HG03159 (cell line): ENCODE results near the gene CEP72.
"Not testable (repeated sequence)": the region's sequence is repeated elsewhere in the genome, so short reads cannot be mapped to it uniquely, and the experiment has no call there.

ENCODE experiments used
- ATAC-seq: cut with Tn5 transposase; IDR thresholded peaks from one replicate; pipeline ENCODE4 v1.9.1; 2021; ENCODE audit warnings: mild to moderate bottlenecking, moderate library complexity; ENCODE audit not compliant: unreplicated experiment

CEP72 gene

GRCh38 chr5:580436-580835 is 31.7 kb upstream of the CEP72 start:
- ATAC-seq = no peak

- no peak for ATAC-seq
Measured at GRCh38 chr5:581266-581665, 30.9 kb upstream of the CEP72 start.

- no peak for ATAC-seq
Measured at GRCh38 chr5:581941-582340, 30.2 kb upstream of the CEP72 start.

DNA sequence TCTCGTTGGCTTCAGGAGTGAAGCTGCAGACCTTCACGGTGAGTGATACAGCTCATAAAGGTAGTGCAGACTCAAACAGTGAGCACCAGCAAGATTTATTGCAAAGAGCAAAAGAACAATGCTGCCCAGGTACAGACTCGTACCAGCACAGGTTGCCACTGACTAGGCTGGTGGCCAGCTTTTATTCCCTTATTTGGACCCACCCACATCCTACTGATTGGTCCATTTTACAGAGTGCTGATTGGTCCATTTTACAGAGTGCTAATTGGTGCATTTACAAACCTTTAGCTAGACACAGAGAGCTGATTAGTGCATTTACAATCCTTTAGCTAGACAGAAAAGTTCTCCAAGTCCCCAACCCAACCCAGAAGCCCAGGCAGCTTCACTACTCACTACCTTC is 29.7 kb upstream of the CEP72 start:
- not testable (repeated sequence) for ATAC-seq

DNA sequence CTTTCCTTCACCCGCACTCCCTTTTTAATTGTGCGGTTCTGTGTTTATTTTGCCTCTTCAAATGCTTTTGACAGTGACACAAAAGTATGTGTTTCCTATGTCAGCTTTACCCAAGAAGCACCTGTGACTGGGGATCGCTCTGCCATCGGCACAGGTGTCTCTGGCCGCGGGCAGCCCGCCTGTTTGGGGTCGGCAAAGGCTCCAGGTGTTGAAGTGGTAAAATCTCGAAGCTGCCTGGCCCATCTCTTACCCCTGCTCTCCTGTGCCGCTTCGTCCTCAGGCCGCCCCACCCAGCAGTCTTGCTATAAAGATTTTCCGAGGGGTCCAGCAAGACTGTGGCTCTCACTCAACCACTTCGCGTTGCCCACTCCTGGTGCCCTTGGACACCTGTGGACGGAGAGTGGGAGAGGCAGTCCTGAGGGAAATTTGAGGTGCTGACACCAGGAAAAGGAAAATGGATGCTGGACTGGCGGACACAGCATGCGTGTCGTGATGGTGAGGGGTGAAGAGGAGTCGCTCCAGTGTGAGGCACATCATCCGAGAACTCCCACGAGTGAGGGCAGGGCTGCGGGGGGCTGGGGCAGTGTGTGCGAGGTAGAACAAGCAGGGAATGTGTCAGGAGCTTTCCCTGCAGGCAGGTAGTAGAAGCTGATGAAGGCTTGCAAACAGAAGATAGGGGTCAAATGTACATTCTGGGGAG is 29.1 kb upstream of the CEP72 start:
- ATAC-seq = no peak

GRCh38 chr5:583645-584044 is 28.5 kb upstream of the CEP72 start:
- ATAC-seq = no peak

DNA sequence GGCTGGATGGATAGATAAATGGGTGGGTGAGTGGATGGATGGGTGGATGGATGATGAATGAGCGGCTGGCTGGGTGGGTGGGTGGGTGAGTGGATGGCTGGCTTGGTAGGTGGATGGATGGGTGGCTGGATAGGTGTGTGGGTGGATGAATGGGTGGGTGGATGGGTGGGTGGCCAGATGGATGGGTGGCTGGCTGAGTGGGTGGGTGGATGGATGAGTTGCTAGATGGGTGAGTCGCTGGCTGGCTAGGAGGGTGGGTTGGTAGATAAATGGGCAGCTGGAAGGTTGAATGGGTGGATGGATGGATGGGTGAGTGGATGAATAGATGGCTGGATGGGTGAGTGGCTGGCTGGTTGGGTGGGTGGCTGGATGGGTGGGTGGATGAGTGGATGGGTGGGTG is 27.9 kb upstream of the CEP72 start:
- ATAC-seq = no peak

GRCh38 chr5:584846-585245 is 27.3 kb upstream of the CEP72 start:
- ATAC-seq = no peak

GRCh38 chr5:585556-585955 is 26.6 kb upstream of the CEP72 start:
- no peak for ATAC-seq

DNA sequence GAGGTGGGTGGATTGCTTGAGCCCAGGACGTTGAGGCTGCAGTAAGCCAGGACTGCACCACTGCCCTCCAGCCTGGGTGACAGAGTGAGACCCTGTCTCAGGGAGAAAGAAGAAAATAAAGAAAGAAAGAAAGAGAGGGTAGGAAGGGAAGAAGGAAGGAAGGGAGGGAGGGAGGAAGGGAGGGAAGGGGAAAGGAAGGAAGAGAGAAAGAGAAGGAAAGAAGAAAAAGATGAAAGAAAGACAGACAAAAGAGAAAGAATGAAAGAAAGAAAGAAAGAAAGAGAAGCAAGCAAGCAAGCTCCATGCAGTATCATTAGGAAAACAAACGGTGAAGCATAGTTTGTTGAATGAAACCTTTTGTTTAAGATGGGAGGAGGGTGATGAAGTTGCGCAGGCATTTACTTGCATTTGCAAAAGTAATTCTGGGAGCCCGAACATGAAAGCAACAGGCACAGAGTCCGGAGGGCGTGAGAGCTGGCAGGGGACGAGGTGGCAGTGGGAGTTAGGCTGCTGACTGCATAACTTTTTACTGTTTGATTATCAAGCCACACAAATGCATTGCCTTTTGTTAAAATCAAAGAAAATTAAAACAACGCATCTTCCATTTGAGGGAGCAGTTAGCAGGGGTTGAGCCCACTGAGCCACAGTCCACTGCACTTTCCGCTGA is 26.0 kb upstream of the CEP72 start:
- ATAC-seq = no peak

DNA sequence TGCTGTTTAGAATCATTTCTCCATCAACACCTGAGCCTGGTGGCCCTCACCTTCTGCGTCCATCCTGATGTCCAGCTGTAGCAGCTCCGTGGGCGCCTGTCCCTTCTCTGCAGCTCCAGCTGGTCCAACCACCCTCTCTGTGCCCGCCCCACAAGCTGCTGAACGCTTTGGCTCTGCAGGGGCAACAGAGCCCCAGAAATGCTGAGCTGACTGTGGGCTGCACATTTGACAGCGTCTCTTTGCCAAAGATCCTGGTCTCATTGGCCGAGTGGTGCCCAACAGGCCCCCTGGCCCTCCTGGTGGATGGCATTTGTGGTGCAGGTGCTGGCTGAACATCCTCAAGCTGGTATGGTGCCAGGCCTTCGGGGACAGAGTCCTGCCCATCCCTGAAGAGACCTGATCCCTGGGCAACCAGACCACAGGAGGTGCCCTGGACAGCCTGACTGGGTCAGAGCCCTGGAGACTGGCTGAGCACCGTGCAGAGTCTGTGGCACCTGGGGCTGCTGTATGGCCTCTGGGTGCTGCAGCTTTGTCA is 25.3 kb upstream of the CEP72 start:
- ATAC-seq = no peak

DNA sequence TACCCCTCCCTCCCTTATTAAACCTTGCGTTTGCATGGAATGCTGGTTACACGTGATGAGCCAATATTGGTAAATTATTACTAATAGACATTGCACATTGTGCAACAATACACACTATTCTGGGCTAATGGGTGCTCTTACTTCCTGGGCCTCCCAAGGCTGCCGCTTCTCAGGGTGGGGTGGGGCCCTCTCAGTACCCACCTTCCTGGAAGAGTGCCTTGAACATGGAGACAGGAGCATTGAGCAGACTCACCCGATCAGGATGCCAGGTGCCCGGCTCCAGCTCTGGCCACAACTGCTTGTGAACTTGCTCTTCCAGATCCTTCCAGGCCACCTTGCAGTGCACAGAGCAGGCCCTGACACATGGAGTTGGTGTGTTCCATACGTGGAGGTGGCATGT is 24.7 kb upstream of the CEP72 start:
- ATAC-seq = no peak

- no peak for ATAC-seq
Measured at GRCh38 chr5:588406-588995, 23.6 kb upstream of the CEP72 start.

GRCh38 chr5:589173-589572 is 23.0 kb upstream of the CEP72 start:
- no peak for ATAC-seq

DNA sequence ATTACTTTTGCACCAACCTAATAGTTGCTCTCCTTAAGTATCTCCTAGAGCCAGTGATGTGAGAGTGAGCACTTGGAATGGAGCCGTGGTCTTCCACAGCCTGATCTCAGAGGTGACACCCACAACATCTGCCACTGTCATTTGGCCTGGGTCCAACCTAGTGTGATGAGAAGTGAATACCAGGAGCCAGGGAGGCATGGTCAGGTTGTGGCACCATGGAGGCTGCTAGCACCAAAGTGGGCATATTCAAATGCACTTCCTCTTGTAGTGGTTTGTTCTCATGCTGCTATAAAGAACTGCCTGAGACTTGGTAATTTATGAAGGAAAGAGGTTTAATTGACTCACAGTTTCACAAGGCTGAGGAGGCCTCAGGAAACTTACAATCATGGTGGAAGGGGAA is 22.6 kb upstream of the CEP72 start:
- ATAC-seq = no peak

- no peak for ATAC-seq
Measured at GRCh38 chr5:590346-590745, 21.8 kb upstream of the CEP72 start.

DNA sequence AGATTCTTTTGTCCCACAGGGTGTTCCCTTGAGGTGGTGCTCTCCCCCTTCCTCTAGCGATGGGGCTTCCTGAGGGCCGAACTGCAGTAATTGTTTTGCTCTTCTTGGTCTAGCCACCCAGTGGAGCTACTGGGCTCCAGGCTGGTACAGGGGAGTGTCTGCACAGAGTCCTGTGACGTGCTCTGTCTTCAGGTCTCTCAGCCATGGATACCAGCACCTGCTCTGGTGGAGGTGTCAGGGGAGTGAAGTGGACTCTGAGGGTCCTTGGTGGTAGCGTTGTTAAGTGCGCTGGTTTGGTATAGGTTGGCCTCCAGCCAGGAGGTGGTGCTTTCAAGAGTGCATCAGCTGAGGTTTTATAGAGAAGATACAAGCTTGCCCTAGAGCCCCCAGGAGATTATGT is 20.4 kb upstream of the CEP72 start:
- ATAC-seq = no peak

- ATAC-seq = no peak
Measured at GRCh38 chr5:592158-592557, 20.0 kb upstream of the CEP72 start.

DNA sequence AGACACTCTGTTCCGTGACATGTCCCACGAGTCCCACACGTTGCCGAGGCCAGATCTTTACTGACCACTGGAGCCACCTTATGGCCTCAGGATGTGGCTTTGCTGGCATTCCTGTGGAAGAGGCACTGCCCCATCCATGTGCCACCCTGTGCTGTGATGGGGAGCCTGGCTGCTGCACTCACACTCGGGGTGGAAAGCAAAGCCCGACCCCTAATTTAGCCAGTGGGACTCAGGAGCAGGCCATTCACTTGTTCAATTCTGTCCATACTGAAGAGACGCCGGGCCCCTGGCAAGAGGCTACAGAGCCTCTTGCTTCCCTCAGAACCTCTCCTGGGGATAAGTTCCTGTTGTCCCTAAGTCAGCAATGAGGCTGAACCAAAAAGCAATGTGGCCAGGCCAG is 18.6 kb upstream of the CEP72 start:
- ATAC-seq = no peak

DNA sequence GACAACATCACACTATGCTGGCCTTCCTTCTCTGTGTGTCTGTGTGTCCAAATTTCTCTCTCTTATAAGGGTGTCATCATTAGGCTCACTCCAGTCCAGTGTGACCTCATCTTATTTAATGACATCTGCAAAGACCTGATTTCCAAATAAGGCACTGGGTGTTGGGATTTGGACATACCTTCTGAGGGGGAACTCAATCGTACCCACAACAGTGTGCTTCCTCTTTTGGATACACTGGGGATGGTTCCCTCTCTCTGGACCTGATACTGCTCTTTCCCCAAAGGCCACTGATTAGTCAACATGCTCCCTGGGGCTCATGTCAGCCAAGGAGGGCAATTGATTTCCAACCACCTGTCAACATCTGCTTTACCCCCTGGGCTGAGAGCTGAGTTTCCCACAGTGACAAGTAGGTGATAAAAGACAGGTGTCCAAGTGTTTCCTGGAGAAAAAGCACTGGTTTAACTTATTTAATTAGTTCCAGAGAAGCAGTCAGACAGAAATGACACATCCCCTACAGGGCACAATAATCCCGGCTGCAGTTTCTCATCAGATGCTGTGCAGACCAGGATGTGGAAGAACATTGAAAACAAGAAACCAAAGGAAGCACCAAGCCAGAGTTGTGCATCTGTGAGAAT is 17.8 kb upstream of the CEP72 start:
- ATAC-seq = no peak

- no peak for ATAC-seq
Measured at GRCh38 chr5:595285-595875, 16.8 kb upstream of the CEP72 start.
